Neural progenitor cell (in vitro differentiated cells): ENCODE measurements around the gene ZNF689. TPM values are rescaled to one million over a fixed set of nuclear protein-coding genes. Genes with fewer than 3 reads are reported as not detected.

Experiments
- DNase-seq: peaks from one replicate; pipeline ENCODE4 v3.0.0-alpha.2; 2016; ENCODE audit warnings: low spot score
- H2AFZ ChIP-seq: fragments of 200-600 bp; sonication (generic); replicated peaks from 2 replicates; pipeline ENCODE4 v1.6.1; 2016; ENCODE audit warnings: antibody characterized with exemption
- H3F3A ChIP-seq: fragments of 200-600 bp; sonication (generic); 2 replicates; pipeline ENCODE4 v1.6.1; 2016; ENCODE audit warnings: antibody characterized with exemption, low read depth
- H3K27ac ChIP-seq: fragments of 200-600 bp; sonication (generic); 2 replicates; pipeline ENCODE4 v1.5.1; 2016; ENCODE audit warnings: mild to moderate bottlenecking
- H3K27me3 ChIP-seq: fragments of 200-600 bp; sonication (generic); 2 replicates; pipeline ENCODE4 v1.6.1; 2016; ENCODE audit warnings: mild to moderate bottlenecking, moderate library complexity
- H3K36me3 ChIP-seq: fragments of 200-600 bp; sonication (generic); 2 replicates; pipeline ENCODE4 v1.5.1; 2016
- H3K4me1 ChIP-seq: fragments of 200-600 bp; sonication (generic); 2 replicates; pipeline ENCODE4 v1.6.1; 2016; ENCODE audit warnings: mixed run types
- H3K4me2 ChIP-seq: fragments of 200-600 bp; sonication (generic); 2 replicates; pipeline ENCODE4 v1.6.1; 2016
- H3K4me3 ChIP-seq: fragments of 200-600 bp; sonication (generic); 2 replicates; pipeline ENCODE4 v1.5.1; 2016
- H3K79me2 ChIP-seq: fragments of 200-600 bp; sonication (generic); 2 replicates; pipeline ENCODE4 v1.6.1; 2016; ENCODE audit warnings: low read depth
- H3K9ac ChIP-seq: fragments of 200-600 bp; sonication (generic); 2 replicates; pipeline ENCODE4 v1.6.1; 2016
- H3K9me3 ChIP-seq: fragments of 200-600 bp; sonication (generic); 2 replicates; pipeline ENCODE4 v1.5.1; 2016; ENCODE audit warnings: low read depth
- H4K20me1 ChIP-seq: fragments of 200-600 bp; sonication (generic); 2 replicates; pipeline ENCODE4 v1.6.1; 2016; ENCODE audit warnings: low read depth
- H3K27ac Mint-ChIP-seq: 3 replicates; pipeline ENCODE4 v1.8.0; 2021; ENCODE audit warnings: mixed read lengths
- H3K27me3 Mint-ChIP-seq: 2 replicates; pipeline ENCODE4 v1.8.0; 2022; ENCODE audit warnings: low read depth, mild to moderate bottlenecking, inconsistent platforms, moderate library complexity, mixed read lengths; ENCODE audit not compliant: insufficient read depth
- H3K36me3 Mint-ChIP-seq: 3 replicates; pipeline ENCODE4 v1.8.0; 2021; ENCODE audit warnings: mixed read lengths
- H3K4me1 Mint-ChIP-seq: 3 replicates; pipeline ENCODE4 v1.8.0; 2021; ENCODE audit warnings: mixed read lengths
- H3K4me3 Mint-ChIP-seq: 3 replicates; pipeline ENCODE4 v1.8.0; 2021; ENCODE audit warnings: mild to moderate bottlenecking, moderate library complexity, mixed read lengths
- H3K9me3 Mint-ChIP-seq: 3 replicates; pipeline ENCODE4 v1.8.0; 2020; ENCODE audit warnings: mixed read lengths
- EZH2 ChIP-seq: fragments of 200-600 bp; sonication (generic); IDR thresholded peaks from 2 replicates; pipeline ENCODE4 v1.6.1; 2017; ENCODE audit warnings: antibody characterized with exemption, mild to moderate bottlenecking, moderate library complexity
- EZH2phosphoT487 ChIP-seq: fragments of 200-600 bp; sonication (generic); IDR thresholded peaks from 2 replicates; pipeline ENCODE4 v1.6.1; 2017; ENCODE audit warnings: antibody characterized with exemption
- total RNA-seq: library from RNA; depleted of rRNA; stranded (reverse); fragments of >200 nt; gene quantifications from 2 replicates; pipeline ENCODE4 v1.2.3, GENCODE V29; 2015; ENCODE audit warnings: low replicate concordance
- TF ChIP-seq, protein P1 (sequence below): fragments of 200-600 bp; sonication (generic); IDR thresholded peaks from 2 replicates; pipeline ENCODE4 v1.5.1; 2017; ENCODE audit warnings: antibody characterized with exemption, mild to moderate bottlenecking

Gene ZNF689
- total RNA-seq, 1 donor from 2014 or later, result 9.2 TPM

DNA sequence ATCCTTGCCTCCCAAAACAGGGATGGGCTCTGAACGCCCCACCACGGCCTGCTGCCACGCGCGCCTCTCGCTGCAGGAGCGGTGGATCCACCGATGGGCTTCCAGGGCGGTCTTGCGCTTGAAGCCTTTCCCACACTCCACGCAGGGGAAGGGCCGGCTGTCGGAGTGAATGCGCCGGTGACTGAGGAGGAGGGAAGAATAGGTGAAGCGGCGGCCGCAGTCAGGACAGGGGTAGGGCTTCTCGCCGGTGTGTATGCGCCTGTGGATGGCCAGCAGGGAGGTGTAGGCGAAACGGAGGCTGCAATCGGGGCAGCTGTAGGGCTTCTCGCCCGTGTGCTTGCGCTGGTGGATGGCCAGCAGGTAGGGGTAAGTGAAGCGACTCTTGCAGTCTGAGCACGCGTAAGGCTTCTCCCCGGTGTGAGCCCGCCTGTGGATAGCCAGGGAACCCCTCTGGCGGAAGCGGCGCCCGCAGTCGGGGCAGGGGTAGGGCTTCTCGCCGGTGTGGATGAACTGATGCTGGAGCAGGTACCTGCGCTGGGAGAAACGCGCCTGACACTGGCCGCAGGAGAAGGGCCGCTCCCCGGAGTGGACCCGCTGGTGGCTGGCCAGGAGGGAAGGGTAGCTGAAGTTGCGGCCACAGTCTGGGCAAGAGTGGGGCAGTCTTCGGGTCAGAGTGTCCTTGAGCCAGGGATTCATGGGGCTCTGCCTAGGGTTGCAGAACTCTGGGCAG lies 27.4 kb downstream of the ZNF689 start:
- peaks cover 11% of the 10 kb centered on the region for H3K4me1 Mint-ChIP-seq
- Histone ChIP-seq H3K4me3 (no peak overlapping the region), H3K4me2 (no peak overlapping the region), H3K79me2 (peaks cover 35% of the 10 kb centered on the region), H3K4me1 (no peaks in the 10 kb centered on the region), H2AFZ (no peak overlapping the region), H3K36me3 (no peaks in the 10 kb centered on the region), H3K27ac (no peak overlapping the region), H3K27me3 (no peaks in the 10 kb centered on the region), H3K9ac (no peak overlapping the region), H3F3A (peaks cover 5% of the 10 kb centered on the region), H4K20me1 (no peaks in the 10 kb centered on the region), H3K9me3 (no peaks in the 10 kb centered on the region)
- H3K4me3 Mint-ChIP-seq, result no peak overlapping the region
- TF ChIP-seq EZH2phosphoT487 (no peak), EZH2 (no peak)
- TF ChIP-seq, protein P1, sequence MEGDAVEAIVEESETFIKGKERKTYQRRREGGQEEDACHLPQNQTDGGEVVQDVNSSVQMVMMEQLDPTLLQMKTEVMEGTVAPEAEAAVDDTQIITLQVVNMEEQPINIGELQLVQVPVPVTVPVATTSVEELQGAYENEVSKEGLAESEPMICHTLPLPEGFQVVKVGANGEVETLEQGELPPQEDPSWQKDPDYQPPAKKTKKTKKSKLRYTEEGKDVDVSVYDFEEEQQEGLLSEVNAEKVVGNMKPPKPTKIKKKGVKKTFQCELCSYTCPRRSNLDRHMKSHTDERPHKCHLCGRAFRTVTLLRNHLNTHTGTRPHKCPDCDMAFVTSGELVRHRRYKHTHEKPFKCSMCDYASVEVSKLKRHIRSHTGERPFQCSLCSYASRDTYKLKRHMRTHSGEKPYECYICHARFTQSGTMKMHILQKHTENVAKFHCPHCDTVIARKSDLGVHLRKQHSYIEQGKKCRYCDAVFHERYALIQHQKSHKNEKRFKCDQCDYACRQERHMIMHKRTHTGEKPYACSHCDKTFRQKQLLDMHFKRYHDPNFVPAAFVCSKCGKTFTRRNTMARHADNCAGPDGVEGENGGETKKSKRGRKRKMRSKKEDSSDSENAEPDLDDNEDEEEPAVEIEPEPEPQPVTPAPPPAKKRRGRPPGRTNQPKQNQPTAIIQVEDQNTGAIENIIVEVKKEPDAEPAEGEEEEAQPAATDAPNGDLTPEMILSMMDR, result no peak
- peaks cover 13% of the 10 kb centered on the region for H3K36me3 Mint-ChIP-seq
- H3K9me3 Mint-ChIP-seq, result no peaks in the 10 kb centered on the region
- H3K27me3 Mint-ChIP-seq, result peaks cover 5% of the 10 kb centered on the region
- no peak for DNase-seq
- peak overlapping the region; percentile 57 for H3K27ac Mint-ChIP-seq

DNA sequence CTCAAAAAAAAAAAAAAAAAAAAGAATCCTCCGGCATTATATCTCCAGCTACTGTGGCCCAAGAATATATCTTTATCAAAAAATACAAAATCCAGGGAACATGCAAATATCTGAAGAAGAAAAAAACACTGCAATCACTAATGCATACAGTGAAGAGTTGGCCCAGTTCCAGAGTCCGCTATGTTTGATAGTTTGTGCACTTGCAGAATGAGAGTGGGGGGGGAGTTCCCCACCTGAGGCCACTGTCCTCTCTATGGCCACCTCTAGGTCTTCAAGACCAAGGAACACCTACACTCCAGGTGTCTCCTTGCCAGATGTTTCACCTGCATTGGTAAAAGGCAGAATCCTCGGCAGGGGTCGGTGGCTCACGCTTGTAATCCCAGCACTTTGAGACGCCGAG lies 28.7 kb downstream of the ZNF689 start:
- DNase-seq, result no peak
- peaks cover 5% of the 10 kb centered on the region for H3F3A ChIP-seq
- Mint-ChIP-seq H3K36me3 (peaks cover 10% of the 10 kb centered on the region), H3K4me3 (no peak overlapping the region), H3K27ac (no peak overlapping the region), H3K4me1 (peaks cover 9% of the 10 kb centered on the region), H3K27me3 (peaks cover 5% of the 10 kb centered on the region), H3K9me3 (no peaks in the 10 kb centered on the region)
- no peaks in the 10 kb centered on the region for H4K20me1 ChIP-seq
- TF ChIP-seq, protein P1, result no peak
- TF ChIP-seq EZH2 (no peak), EZH2phosphoT487 (no peak)
- no peak overlapping the region for H3K27ac ChIP-seq
- no peak overlapping the region for H2AFZ ChIP-seq
- H3K27me3 ChIP-seq, result no peaks in the 10 kb centered on the region
- peaks cover 27% of the 10 kb centered on the region for H3K79me2 ChIP-seq
- no peak overlapping the region for H3K4me2 ChIP-seq
- H3K4me3 ChIP-seq, result no peak overlapping the region
- no peaks in the 10 kb centered on the region for H3K9me3 ChIP-seq
- no peaks in the 10 kb centered on the region for H3K4me1 ChIP-seq
- no peak overlapping the region for H3K9ac ChIP-seq
- no peaks in the 10 kb centered on the region for H3K36me3 ChIP-seq

DNA sequence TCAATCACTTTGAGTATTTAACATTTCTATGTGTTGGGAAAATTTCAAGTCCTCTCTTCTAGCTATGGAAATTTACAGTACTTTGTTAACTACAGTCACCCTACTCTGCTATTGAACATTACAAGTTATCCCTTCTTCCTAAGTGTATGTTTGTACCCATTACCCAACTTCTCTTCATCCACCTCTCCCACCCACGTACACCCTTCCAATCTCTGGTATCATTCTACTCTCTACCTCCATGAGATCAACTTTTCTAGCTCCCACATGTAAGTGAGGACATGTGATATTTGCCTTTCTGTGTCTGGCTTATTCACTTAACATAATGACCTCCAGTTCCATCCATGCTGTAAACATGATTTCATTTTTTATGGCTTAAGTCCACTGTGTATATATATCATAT lies 35.5 kb downstream of the ZNF689 start:
- H3K9ac ChIP-seq, result no peak overlapping the region
- H3K27me3 ChIP-seq, result no peaks in the 10 kb centered on the region
- H4K20me1 ChIP-seq, result peaks cover 3% of the 10 kb centered on the region
- no peaks in the 10 kb centered on the region for H3K36me3 Mint-ChIP-seq
- H3K4me3 Mint-ChIP-seq, result no peak overlapping the region
- no peaks in the 10 kb centered on the region for H3K36me3 ChIP-seq
- H3K4me1 ChIP-seq, result peaks cover 10% of the 10 kb centered on the region
- H3K27ac Mint-ChIP-seq, result no peak overlapping the region
- no peak overlapping the region for H3K27ac ChIP-seq
- H3F3A ChIP-seq, result peaks cover 32% of the 10 kb centered on the region
- TF ChIP-seq EZH2 (no peak), EZH2phosphoT487 (no peak)
- TF ChIP-seq, protein P1, result no peak
- H3K27me3 Mint-ChIP-seq, result peaks cover 7% of the 10 kb centered on the region
- H2AFZ ChIP-seq, result no peak overlapping the region
- DNase-seq, result no peak
- no peaks in the 10 kb centered on the region for H3K9me3 ChIP-seq
- H3K4me1 Mint-ChIP-seq, result peaks cover 17% of the 10 kb centered on the region
- no peak overlapping the region for H3K4me3 ChIP-seq
- no peaks in the 10 kb centered on the region for H3K79me2 ChIP-seq
- H3K4me2 ChIP-seq, result no peak overlapping the region
- no peaks in the 10 kb centered on the region for H3K9me3 Mint-ChIP-seq
